Stimulated activated naive CD4-positive, alpha-beta T cell (primary cell): ENCODE results near the gene PRKCE.

Experiments used
- DNase-seq, 6 experiments: peaks; one replicate each; lab custom pipeline; 2025; lab: John Stamatoyannopoulos, UW

Gene PRKCE

DNA sequence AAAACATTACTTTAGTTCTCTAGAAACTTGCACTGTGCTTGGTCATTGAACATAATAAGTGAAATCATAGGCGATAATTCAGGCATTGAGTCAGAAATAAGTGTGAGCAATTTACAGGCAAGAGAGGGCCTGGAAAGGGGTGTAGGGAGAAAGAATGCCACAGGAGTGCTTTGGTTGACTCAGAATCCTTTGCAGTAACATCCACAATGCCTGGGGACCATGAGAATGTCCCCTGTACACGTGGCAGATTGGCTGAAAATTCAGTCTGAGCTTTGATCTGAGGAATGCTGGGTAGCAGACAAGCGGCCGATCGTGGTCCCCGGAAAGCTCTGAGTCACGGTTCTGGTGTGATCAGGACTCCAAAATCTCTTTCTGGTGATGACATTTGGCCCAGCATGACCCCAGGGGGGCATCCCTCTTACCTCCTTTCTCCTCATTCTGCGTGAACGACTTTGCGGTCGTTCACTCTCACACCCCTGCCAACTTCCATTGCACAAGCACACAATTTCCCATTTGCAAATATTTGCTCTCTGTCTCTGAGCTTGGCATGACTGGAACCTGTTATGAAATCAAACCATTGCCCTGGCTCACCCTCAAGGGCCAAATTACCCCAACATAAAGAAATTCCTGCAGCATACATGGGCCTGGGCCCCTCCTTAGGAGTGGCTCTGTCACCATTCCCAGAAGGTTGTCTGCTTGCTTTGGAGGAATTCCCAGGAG, 340.7 kb downstream of the PRKCE start:
- no peak for DNase-seq

GRCh38 chr2:45992741-45993475, 341.4 kb downstream of the PRKCE start:
- DNase-seq = no peak

DNA sequence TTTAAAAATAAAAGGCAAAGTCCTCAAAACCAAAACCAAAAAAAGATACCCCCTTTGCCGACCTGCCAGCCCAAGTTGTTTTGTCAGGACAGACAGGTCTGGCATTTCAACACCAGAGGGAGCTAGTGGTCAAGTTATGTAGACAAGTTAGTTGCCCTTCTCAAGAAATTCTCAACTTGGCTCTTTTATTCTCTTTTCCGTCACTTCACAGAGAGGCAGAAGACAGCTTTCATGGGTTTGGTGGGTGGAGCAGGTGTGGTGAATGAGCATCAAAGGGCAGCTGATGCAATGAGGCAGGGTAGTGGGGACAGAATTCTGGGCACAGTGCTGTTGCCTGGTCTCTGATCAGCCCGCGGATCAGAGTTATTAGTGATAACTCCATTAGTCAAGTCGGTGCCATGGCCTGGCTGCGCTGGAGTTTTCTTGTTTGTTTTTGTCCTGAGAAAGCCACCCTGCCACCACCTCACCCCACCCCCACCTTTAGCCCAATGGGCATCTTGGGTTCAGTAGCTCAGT, 342.1 kb downstream of the PRKCE start:
- DNase-seq = peak; percentile 11 to 72 (median 36)

DNA sequence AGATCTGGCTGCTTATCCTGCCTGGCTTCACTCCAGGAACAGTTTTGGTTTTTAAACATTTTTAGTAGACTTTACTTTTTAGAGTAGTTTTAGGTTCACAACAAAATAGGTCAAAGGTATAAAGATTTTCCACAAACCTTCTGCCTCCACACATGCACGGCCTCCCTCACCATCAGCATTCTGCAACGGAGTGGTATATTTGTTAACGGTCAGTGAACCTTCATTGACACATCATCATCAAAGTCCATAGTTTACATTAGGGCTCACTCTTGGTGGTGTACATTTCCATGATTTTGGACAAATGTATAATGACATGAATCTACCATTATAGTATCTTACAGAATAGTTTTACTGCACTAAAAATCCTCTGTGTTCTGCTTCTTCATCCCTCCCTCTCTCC, 342.6 kb downstream of the PRKCE start:
- no peak for DNase-seq

DNA sequence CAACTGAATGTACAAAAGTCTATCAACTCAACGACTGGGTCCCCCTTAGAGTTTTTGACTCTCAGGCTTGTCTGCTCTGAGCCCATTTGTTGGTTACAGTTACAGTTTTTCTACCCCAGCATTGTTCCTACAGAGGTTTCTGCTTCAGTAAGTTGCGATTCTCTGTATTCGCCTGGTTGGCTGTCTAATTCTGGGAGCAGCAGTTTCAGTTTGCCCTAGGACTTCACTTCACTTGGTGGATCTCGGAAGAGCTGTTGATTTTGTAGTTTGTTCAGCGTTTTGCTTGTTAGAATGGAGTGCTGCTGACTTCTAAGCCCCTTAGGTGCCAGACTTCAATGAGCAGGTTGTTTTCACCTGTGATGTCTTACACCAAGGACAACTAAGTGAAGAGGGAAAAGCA, 349.2 kb downstream of the PRKCE start:
- DNase-seq = no peak

GRCh38 chr2:46001290-46001689, 349.8 kb downstream of the PRKCE start:
- no peak for DNase-seq

GRCh38 chr2:46001741-46002506, 350.4 kb downstream of the PRKCE start:
- DNase-seq = no peak

- DNase-seq = no peak
These were observed 351.0 kb downstream of the PRKCE start for GRCh38 chr2:46002507-46002883.

- no peak for DNase-seq
These were observed 351.5 kb downstream of the PRKCE start for GRCh38 chr2:46002947-46003346.

- no peak for DNase-seq
These were observed 352.5 kb downstream of the PRKCE start for GRCh38 chr2:46003903-46004473.

- DNase-seq = no peak
These were observed 355.1 kb downstream of the PRKCE start for GRCh38 chr2:46006473-46007025.

GRCh38 chr2:46007412-46007811, 355.9 kb downstream of the PRKCE start:
- no peak for DNase-seq

DNA sequence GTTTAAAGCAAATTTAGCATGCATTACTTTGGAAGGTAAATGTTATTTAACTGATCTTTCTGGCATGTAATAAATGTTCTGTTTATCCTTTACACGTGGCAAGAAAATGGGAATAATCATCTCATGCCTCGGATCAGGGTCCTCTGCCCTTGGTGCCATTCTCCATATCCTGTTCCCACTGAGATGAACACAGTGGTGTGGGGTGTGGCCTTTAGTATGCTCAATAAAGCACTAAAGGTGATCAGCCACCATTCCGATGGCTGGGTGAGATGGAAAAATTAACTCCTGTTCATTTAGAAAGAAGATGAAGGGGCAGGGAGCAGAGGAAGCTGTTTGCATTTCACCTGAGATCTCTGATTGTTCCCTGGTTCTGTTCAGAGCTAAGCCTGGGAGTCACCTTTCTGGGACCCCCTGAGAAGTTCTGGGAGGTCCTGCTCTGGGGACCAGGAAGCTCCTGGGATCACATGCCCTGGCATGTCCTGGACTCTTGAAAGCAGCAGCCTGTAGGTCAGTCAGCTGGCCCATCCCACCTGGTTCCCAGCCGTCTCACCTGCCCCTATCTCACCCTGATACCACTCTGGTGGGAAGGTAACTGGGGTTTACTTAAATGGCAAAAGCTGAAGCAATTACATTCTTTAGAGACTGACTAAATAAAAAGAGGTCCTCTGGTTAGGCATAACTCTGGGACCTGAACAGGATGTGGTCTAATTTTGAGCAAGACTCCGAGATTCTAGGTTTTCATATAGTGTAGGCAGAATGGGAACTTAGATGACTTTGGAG, 356.8 kb downstream of the PRKCE start:
- DNase-seq = no peak

GRCh38 chr2:46009315-46009714, 357.8 kb downstream of the PRKCE start:
- DNase-seq = no peak

DNA sequence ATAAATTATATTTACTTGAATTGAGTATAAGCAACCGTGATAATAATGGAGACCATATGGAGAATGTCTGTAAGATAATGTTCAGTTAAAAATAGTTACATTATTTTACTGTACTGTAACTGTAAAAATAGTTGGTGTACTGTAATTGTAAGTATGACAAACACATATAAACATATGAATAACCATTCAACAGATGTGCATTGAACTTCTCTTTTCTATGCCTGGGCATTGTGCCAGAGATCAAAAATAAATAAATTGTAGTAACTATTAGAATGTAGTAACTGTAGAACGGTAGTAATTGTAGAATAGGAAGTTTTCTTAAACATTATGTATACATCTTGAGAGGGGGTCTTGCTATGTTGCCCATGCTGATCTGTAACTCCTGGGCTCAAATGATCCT, 358.3 kb downstream of the PRKCE start:
- DNase-seq = no peak

GRCh38 chr2:46010223-46010924, 358.9 kb downstream of the PRKCE start:
- no peak for DNase-seq

DNA sequence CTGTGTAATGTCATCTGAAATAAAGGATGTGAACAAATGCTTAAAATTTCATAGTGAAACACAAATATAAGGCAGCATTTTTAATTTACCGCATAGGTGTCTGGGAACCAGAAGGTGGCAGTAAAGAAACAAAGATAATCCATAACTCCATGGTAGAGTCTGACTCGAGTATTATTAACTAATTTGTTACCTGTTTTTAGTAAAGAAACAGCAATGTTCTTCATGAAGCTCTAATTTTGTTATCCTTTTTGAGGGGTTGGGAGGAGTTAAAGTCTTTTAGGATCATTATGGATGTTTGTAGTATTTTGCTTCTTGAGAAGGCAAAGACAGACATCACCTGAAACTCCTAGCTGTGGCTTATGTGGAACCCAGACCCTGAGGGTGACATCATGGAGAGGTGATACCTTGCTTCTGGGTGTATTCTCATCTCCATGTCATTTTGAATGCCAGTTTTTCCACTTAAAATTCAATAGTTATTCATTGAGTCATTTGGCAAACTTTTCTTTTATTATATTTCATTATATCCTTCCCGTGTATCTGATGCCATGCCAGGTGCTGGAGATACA, 359.5 kb downstream of the PRKCE start:
- DNase-seq = peak in 2 of 6 experiments; percentile 19 to 43

- no peak for DNase-seq
These were observed 361.3 kb downstream of the PRKCE start for GRCh38 chr2:46012618-46013240.

DNA sequence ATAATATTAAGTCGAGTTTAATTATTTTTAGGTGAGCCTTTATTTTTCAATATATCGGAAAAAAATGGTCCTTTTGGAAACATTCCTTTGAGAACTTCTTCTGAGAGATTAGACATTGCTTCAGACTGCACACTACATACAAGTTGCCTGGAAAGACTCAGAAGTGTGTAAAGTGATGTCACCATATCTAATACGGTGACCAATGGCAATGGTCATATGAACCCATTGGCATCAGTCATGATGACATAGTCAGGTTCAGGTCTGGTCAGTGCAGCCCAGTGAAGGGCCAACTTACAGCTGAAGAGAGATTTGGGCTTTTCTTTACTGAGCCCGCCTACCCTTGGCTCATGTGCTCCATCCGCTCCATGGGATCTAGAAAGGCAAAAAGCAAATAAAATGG, 362.3 kb downstream of the PRKCE start:
- DNase-seq = no peak
